ENCODE results near the gene AKAP12. TPM values are rescaled to one million over a fixed set of nuclear protein-coding genes. Genes with fewer than 3 reads are reported as not detected.
"Not testable (repeated sequence)": the region's sequence is repeated elsewhere in the genome, so short reads cannot be mapped to it uniquely, and the experiment has no call there.

The AKAP12 gene
- total RNA-seq, 1 donor from 2014 or later = 10.6 TPM

GRCh38 chr6:151307501-151307900 is 67.7 kb downstream of the AKAP12 start:
- no peak for DNase-seq (ENCODE audit: low spot score, unreplicated experiment)
- Mint-ChIP-seq H3K9me3 (ENCODE audit: low read depth) (no peaks in the 10 kb centered on the region), H3K27me3 (peaks cover 92% of the 10 kb centered on the region), H3K4me1 (ENCODE audit: low read depth) (peaks cover 32% of the 10 kb centered on the region), H3K4me3 (ENCODE audit: low read depth) (no peak overlapping the region), H3K27ac (peak overlapping the region; percentile 2), H3K36me3 (ENCODE audit: insufficient read depth) (no peaks in the 10 kb centered on the region)
- TF ChIP-seq CTCF (IDR thresholded peaks at IDR 0.05; ENCODE audit: unreplicated experiment) = no peak

- no peak for DNase-seq (ENCODE audit: low spot score, unreplicated experiment)
- Mint-ChIP-seq H3K4me3 (ENCODE audit: low read depth) (no peak overlapping the region), H3K36me3 (ENCODE audit: insufficient read depth) (no peaks in the 10 kb centered on the region), H3K4me1 (ENCODE audit: low read depth) (peaks cover 44% of the 10 kb centered on the region), H3K27ac (no peak overlapping the region), H3K9me3 (ENCODE audit: low read depth) (no peaks in the 10 kb centered on the region), H3K27me3 (peaks cover 83% of the 10 kb centered on the region)
- no peak for TF ChIP-seq CTCF (IDR thresholded peaks at IDR 0.05; ENCODE audit: unreplicated experiment)
Measured at GRCh38 chr6:151309619-151310018, 69.9 kb downstream of the AKAP12 start.

GRCh38 chr6:151310279-151310678 is 70.5 kb downstream of the AKAP12 start:
- no peaks in the 10 kb centered on the region for H3K36me3 Mint-ChIP-seq (ENCODE audit: insufficient read depth)
- no peaks in the 10 kb centered on the region for H3K9me3 Mint-ChIP-seq (ENCODE audit: low read depth)
- no peak overlapping the region for H3K27ac Mint-ChIP-seq
- no peak for TF ChIP-seq CTCF (IDR thresholded peaks at IDR 0.05; ENCODE audit: unreplicated experiment)
- DNase-seq (ENCODE audit: low spot score, unreplicated experiment) = no peak
- H3K27me3 Mint-ChIP-seq = peaks cover 77% of the 10 kb centered on the region
- H3K4me3 Mint-ChIP-seq (ENCODE audit: low read depth) = no peak overlapping the region
- peaks cover 44% of the 10 kb centered on the region for H3K4me1 Mint-ChIP-seq (ENCODE audit: low read depth)

- no peak overlapping the region for H3K4me3 Mint-ChIP-seq (ENCODE audit: low read depth)
- no peak for DNase-seq (ENCODE audit: low spot score, unreplicated experiment)
- peaks cover 4% of the 10 kb centered on the region for H3K36me3 Mint-ChIP-seq (ENCODE audit: insufficient read depth)
- peaks cover 44% of the 10 kb centered on the region for H3K4me1 Mint-ChIP-seq (ENCODE audit: low read depth)
- no peak overlapping the region for H3K27ac Mint-ChIP-seq
- peaks cover 76% of the 10 kb centered on the region for H3K27me3 Mint-ChIP-seq
- peaks cover 4% of the 10 kb centered on the region for H3K9me3 Mint-ChIP-seq (ENCODE audit: low read depth)
- TF ChIP-seq CTCF (IDR thresholded peaks at IDR 0.05; ENCODE audit: unreplicated experiment) = no peak
Measured at GRCh38 chr6:151310852-151311767, 71.3 kb downstream of the AKAP12 start.

- DNase-seq (ENCODE audit: low spot score, unreplicated experiment) = no peak
- Mint-ChIP-seq H3K27ac (peak overlapping the region; percentile 80), H3K4me1 (ENCODE audit: low read depth) (peaks cover 33% of the 10 kb centered on the region), H3K4me3 (ENCODE audit: low read depth) (peak overlapping the region; percentile 37), H3K27me3 (peaks cover 69% of the 10 kb centered on the region), H3K9me3 (ENCODE audit: low read depth) (peaks cover 6% of the 10 kb centered on the region), H3K36me3 (ENCODE audit: insufficient read depth) (peaks cover 4% of the 10 kb centered on the region)
- no peak for TF ChIP-seq CTCF (IDR thresholded peaks at IDR 0.05; ENCODE audit: unreplicated experiment)
Measured at GRCh38 chr6:151313066-151313491, 73.3 kb downstream of the AKAP12 start.

- DNase-seq (ENCODE audit: low spot score, unreplicated experiment); H3K27ac Mint-ChIP-seq; H3K4me3 Mint-ChIP-seq (ENCODE audit: low read depth); H3K9me3 Mint-ChIP-seq (ENCODE audit: low read depth); H3K36me3 Mint-ChIP-seq (ENCODE audit: insufficient read depth): not testable (repeated sequence)
- Mint-ChIP-seq H3K4me1 (ENCODE audit: low read depth) (peaks cover 23% of the 10 kb centered on the region), H3K27me3 (peaks cover 56% of the 10 kb centered on the region)
Measured at GRCh38 chr6:151315661-151316060, 75.9 kb downstream of the AKAP12 start.
